GM21529 (cell line): ENCODE measurements around the gene SLA2.
"Not testable (repeated sequence)": the region's sequence is repeated elsewhere in the genome, so short reads cannot be mapped to it uniquely, and the experiment has no call there.

Experiments used
- ATAC-seq: cut with Tn5 transposase; IDR thresholded peaks from one replicate; pipeline ENCODE4 v1.9.1; 2021; ENCODE audit not compliant: unreplicated experiment

Gene SLA2

DNA sequence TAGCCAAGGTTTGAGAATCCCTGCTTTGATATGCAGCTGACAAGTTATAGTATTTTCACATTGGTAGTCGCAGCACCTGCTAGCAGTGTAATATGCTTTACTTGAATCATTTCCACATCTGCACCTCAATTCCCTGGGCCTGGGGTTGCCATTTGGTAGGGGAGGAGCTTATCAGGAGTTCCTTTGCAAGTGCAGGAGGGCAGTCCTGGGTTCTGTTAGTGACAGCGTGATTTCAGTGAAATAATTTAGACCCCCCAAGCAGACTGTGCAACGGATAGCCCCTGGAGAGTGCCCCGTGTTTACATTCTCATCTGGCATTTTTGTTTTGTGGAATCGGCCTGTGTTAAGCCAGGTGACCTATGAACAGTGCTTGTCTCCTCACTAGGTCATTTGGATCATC, 34.4 kb downstream of the SLA2 start:
- ATAC-seq: no peak

GRCh38 chr20:36608388-36608728, 37.6 kb downstream of the SLA2 start:
- ATAC-seq: not testable (repeated sequence)

DNA sequence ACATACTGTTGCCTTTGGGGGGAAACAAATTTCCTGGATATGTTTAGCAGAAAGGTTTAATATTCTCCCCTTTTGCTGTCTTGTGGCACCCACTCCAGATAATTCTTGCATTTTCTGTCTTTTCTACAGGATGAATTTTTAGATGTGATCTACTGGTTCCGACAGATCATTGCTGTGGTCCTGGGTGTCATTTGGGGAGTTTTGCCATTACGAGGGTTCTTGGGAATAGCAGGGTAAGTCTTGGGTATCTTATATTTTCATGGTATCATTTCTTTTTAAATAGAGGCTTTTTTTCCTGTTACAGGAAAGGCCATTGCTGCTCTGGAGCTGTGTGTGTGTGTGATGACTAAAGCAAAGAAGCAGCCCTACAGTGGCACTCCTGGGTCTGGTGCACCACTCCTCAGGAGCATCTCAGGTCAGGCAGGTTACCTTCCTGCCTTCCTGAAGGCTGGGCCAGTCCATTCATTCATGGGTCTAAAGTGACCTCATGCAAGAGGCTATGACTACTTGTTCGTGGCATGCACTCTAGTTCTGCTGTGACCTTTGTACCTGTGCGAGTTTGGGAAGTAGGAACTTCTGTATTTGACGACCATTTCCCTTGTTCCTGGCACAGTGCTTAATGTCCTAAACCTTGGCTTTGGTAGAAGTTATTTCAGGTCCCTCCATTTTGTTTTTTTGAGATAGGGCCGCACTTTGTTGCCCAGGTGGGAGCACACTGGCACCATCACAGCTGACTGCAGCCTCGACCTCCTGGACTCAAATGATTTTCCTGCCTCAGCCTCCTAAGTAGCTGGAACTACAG, 38.2 kb downstream of the SLA2 start:
- ATAC-seq: no peak

GRCh38 chr20:36606158-36607066, 39.6 kb downstream of the SLA2 start:
- no peak for ATAC-seq

GRCh38 chr20:36605399-36606157, 40.4 kb downstream of the SLA2 start, which contains the start of gene RAB5IF:
TSS of gene RAB5IF (plus strand) at chr20:36605779. CDS start at chr20:36605952, 173 bp downstream.
- ATAC-seq: peak; percentile 81

DNA sequence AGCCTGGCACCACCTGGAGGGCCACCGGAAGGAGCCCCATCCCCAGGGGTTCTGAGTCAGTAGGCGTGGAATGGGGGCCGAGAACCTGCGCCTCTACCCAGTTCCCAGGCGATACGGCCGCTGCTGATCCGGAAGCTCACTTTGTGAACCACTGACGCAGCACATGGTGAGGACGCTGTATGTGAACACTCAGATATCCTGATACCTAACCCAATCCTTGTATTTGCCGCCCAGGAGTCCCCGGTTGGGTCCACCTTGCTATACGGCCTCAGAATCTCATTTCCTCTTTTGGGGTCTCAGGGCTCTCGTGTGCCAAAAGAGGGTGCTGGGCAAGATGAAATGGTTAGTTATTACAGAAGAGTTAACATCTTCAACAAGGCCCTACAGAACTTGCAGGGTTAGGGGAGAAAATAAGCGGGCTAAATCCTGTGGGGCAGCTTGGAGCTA, 41.0 kb downstream of the SLA2 start:
- ATAC-seq: peak; percentile 37

DNA sequence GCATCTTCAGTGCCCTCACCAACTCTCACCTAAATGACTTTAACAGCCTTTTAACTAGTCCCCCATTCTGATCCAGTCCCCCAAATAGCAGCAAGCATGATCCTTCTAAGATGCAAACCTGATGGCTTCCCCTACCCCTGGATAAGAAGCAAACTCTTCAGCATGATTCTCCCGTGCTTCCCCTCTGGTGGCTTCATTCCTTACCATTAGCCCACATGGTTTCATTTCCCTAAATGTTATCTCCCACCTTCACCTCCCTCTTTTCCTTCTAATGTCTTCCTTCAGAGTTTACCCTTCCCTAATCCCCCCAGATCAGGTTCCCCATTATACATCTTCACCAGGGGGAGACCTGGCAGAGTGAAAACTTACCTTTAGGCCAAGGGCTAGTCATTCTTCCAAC, 44.5 kb downstream of the SLA2 start:
- no peak for ATAC-seq

- ATAC-seq: no peak
Measured at GRCh38 chr20:36599912-36600345, 46.1 kb downstream of the SLA2 start.

GRCh38 chr20:36593347-36593929, 52.6 kb downstream of the SLA2 start:
- ATAC-seq: no peak

- ATAC-seq: no peak
Measured at GRCh38 chr20:36591854-36592641, 53.9 kb downstream of the SLA2 start.

GRCh38 chr20:36591281-36591680, 54.7 kb downstream of the SLA2 start:
- ATAC-seq: no peak

DNA sequence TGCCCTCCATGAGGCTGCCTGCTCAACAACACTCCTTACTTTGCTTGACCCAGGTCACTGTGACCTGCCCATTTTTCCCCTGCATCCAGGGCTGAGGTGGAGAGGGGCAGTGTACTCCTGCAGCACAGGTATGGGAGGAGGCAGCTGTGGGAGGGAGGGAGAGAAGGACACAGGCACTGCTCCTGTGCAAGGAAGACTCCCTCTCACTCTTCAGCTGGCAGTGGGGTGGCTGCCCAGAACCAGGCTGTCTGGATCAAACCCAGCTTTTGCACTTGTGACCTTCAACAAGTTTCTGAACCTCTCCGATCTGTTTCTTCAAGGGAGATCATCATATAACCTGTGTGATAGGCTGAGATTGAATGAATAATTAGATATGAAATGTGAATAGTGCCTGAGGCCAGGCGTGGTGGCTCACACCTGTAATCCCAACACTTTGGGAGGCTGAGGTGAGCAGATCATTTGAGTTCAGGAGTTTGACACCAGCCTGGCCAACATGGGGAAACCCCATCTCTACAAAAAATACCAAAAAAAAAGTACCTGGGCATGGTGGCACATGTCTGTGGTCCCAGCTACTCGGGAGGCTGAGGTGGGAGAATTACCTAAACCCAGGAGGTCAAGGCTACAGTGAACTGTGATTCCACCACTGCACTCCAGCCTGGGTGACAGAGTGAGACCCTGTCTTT, 58.5 kb downstream of the SLA2 start:
- no peak for ATAC-seq

DNA sequence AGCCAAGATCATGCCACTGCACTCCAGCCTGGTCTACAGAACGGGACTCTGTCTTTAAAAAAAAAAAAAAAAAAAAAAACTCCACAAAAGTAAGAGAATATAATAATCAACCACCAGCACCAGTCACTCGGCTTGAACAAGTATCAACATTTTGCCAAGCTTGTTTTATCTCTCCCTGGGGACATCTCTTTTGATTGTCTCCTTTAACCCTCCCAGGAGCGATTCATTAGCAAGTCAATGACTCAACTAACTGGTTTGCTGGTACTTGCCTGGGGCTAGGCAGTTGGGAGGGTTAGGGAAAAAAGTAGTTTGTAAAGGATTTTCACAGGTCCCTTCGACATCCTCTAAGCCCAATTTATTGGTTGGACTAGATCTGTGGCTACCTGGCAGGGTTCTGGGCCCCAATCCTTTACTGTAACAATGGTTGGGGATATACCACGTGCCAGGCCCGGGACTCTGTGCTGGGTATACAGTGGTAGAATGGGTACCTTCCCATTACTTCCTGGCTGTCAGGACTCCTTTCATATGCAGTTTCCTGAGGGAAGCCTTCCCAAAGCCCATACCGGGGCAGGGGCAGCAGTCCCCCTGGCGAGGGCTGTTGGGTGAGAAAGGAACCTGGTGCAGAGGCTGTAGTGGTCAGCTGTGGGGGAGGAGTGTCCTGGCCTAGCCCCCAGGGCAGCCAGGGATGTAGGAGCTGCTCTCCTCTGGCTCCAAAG, 60.4 kb downstream of the SLA2 start:
- ATAC-seq: no peak

DNA sequence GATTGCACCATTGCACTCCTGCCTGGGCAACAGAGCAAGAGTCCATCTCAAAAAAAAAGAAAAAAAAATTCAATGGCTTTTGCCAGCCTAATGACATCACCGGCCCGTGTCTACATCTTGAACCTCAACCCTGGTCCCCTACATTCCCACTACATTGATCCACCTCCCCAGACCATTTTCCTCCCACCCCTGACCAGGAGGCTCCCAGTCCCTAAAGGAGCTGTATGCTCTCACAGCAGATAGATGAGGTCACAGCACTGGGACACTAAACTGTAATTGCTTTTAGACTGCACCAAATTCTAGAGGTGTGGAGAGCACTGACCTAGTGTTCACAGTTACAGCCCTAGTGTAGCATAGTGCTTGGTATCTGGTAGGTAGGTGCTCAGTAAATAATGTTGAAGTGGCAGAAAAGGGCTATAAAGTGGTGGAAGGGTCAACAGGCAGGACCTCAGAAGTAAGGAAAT, 61.9 kb downstream of the SLA2 start:
- no peak for ATAC-seq

GRCh38 chr20:36582821-36583220, 63.2 kb downstream of the SLA2 start:
- ATAC-seq: no peak

- no peak for ATAC-seq
Measured at GRCh38 chr20:36582322-36582721, 63.7 kb downstream of the SLA2 start.

- ATAC-seq: no peak
Measured at GRCh38 chr20:36579996-36580545, 65.9 kb downstream of the SLA2 start.

DNA sequence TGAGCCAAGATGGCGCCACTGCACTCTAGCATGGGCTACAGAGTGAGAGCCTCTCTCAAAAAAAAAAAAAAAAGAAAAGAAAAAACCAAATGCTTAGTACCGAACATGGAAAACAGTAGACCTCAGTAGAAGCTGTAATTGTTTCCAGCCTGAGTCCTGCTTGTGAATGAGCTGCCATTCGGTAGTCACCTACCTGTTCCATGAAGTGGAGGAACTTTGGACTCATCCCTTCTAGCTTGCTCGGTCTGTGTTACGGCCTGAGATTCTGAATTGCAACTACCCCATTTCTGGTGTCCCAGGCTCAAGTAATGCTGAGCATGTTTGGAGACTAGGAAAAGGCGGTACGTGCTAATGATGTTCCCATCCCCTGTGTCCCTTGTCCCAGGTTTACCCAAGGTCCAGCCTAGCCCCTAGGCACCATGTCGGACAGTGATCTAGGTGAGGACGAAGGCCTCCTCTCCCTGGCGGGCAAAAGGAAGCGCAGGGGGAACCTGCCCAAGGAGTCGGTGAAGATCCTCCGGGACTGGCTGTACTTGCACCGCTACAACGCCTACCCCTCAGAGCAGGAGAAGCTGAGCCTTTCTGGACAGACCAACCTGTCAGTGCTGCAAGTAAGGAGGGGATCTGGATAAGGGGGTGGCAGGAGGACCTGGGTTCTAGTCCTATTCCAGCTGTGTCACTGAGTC, 67.5 kb downstream of the SLA2 start:
- no peak for ATAC-seq
